Muscle layer of duodenum (tissue), 2 donors: ENCODE results near the gene SMIM11.
"Not testable (repeated sequence)": the region's sequence is repeated elsewhere in the genome, so short reads cannot be mapped to it uniquely, and the experiment has no call there.

Source experiments
- H3K27ac ChIP-seq: one replicate; pipeline ENCODE4 v1.7.0; 2013; ENCODE audit warnings: mild to moderate bottlenecking, low read length
- H3K27me3 ChIP-seq: one replicate; pipeline ENCODE4 v1.7.0; 2013; ENCODE audit warnings: low read depth, mild to moderate bottlenecking, control low read depth, low read length
- H3K36me3 ChIP-seq, 2 donors: one replicate each; pipeline ENCODE4 v1.7.0; 2013; ENCODE audit warnings: low read length in 2 of 2, control low read depth in 1 of 2, mild to moderate bottlenecking in 1 of 2; ENCODE audit not compliant: insufficient read depth in 2 of 2, control insufficient read depth in 1 of 2
- H3K4me1 ChIP-seq, 2 donors: one replicate each; pipeline ENCODE4 v1.7.0; 2013; ENCODE audit warnings: low read length in 2 of 2, mild to moderate bottlenecking in 2 of 2, control low read depth in 1 of 2, moderate library complexity in 1 of 2; ENCODE audit not compliant: insufficient read depth in 2 of 2, control insufficient read depth in 1 of 2
- H3K4me3 ChIP-seq, 2 donors: one replicate each; pipeline ENCODE4 v1.7.0; 2013; ENCODE audit warnings: low read length in 2 of 2, low read depth in 1 of 2, mild to moderate bottlenecking in 1 of 2
- H3K9me3 ChIP-seq, 2 donors: one replicate each; pipeline ENCODE4 v1.7.0; 2013; ENCODE audit warnings: low read length in 2 of 2, control low read depth in 1 of 2, mild to moderate bottlenecking in 1 of 2; ENCODE audit not compliant: control insufficient read depth in 1 of 2
- donor health status: healthy.

The SMIM11 gene, protein sequence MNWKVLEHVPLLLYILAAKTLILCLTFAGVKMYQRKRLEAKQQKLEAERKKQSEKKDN

GRCh38 chr21:34374940-34375618 is at the start of gene SMIM11:
TSS of gene SMIM11 (plus strand) at chr21:34375507. CDS start at chr21:34379505, 3,998 bp downstream.
- not testable (repeated sequence) for H3K27me3 ChIP-seq, H3K36me3 ChIP-seq, H3K9me3 ChIP-seq, H3K4me3 ChIP-seq, H3K4me1 ChIP-seq, H3K27ac ChIP-seq

- no peaks in the 10 kb centered on the region for H3K36me3 ChIP-seq
- H3K4me3 ChIP-seq, result no peak overlapping the region
- H3K4me1 ChIP-seq, result peaks cover 0 to 2% of the 10 kb centered on the region in 2 donors
- H3K27ac ChIP-seq, result no peak overlapping the region
- H3K9me3 ChIP-seq, result no peaks in the 10 kb centered on the region
- H3K27me3 ChIP-seq, result no peaks in the 10 kb centered on the region
Measured at GRCh38 chr21:34330055-34330454, 45.3 kb upstream of the SMIM11 start.

- H3K36me3 ChIP-seq, result no peaks in the 10 kb centered on the region
Measured at GRCh38 chr21:34331726-34332125, 43.6 kb upstream of the SMIM11 start.

GRCh38 chr21:34332347-34332746 is 43.0 kb upstream of the SMIM11 start:
- Histone ChIP-seq H3K36me3 (no peaks in the 10 kb centered on the region), H3K27ac (no peak overlapping the region), H3K27me3 (no peaks in the 10 kb centered on the region), H3K9me3 (no peaks in the 10 kb centered on the region), H3K4me3 (no peak overlapping the region), H3K4me1 (peaks cover 0 to 11% of the 10 kb centered on the region in 2 donors)

More at GRCh38 chr21:34331726-34332125, 43.6 kb upstream of the SMIM11 start:
- H3K4me3 ChIP-seq, result no peak overlapping the region
- peaks cover 0 to 11% of the 10 kb centered on the region in 2 donors for H3K4me1 ChIP-seq
- H3K9me3 ChIP-seq, result no peaks in the 10 kb centered on the region
- no peaks in the 10 kb centered on the region for H3K27me3 ChIP-seq
- H3K27ac ChIP-seq, result no peak overlapping the region

- Histone ChIP-seq H3K4me3 (no peak overlapping the region), H3K36me3 (no peaks in the 10 kb centered on the region), H3K27ac (no peak overlapping the region), H3K4me1 (peaks cover 0 to 11% of the 10 kb centered on the region in 2 donors), H3K9me3 (no peaks in the 10 kb centered on the region), H3K27me3 (no peaks in the 10 kb centered on the region)
Measured at GRCh38 chr21:34333121-34333739, 42.1 kb upstream of the SMIM11 start.

GRCh38 chr21:34335316-34335715 is 40.0 kb upstream of the SMIM11 start:
- Histone ChIP-seq H3K4me3 (no peak overlapping the region), H3K36me3 (no peaks in the 10 kb centered on the region), H3K4me1 (peaks cover 0 to 11% of the 10 kb centered on the region in 2 donors), H3K9me3 (no peaks in the 10 kb centered on the region), H3K27me3 (no peaks in the 10 kb centered on the region), H3K27ac (no peak overlapping the region)

- no peak overlapping the region for H3K27ac ChIP-seq
- H3K4me3 ChIP-seq, result no peak overlapping the region
- H3K9me3 ChIP-seq, result no peaks in the 10 kb centered on the region
- peaks cover 0 to 11% of the 10 kb centered on the region in 2 donors for H3K4me1 ChIP-seq
- H3K27me3 ChIP-seq, result no peaks in the 10 kb centered on the region
- no peaks in the 10 kb centered on the region for H3K36me3 ChIP-seq
Measured at GRCh38 chr21:34336245-34336644, 39.1 kb upstream of the SMIM11 start.

DNA sequence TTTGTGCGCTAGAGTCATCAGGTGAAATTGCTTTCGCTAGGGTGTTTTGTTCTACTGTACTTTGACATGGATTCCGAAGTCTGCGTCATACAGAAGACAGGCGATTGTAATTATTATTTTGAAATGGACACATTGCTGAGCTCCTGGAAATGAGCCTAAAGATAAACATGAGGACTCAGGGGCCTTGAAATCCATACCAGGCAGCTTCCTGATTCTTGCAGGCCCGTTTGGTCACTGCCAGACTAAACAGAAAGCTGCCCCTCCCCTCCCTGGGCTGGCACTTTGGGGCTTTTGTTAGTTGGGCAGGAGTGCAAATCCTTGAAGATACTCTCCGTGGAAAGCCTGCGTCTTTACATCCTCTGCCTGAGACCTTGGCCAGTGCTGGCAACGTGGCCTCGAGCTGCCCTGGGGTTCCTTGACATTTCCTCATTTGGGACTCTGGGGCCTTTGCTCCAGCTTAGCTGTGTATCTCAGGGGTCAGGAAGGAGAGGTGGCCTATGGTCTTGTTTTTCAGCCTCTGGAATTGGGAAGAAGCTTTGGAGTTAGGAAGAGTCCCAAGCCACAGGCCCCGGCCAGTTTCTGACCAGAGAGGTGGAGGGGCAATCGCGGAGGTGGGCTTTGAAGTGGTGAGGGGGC is 38.4 kb upstream of the SMIM11 start:
- H3K27me3 ChIP-seq, result no peaks in the 10 kb centered on the region
- no peak overlapping the region for H3K27ac ChIP-seq
- H3K4me1 ChIP-seq, result peaks cover 0 to 11% of the 10 kb centered on the region in 2 donors
- H3K36me3 ChIP-seq, result no peaks in the 10 kb centered on the region
- no peak overlapping the region for H3K4me3 ChIP-seq
- H3K9me3 ChIP-seq, result no peaks in the 10 kb centered on the region

DNA sequence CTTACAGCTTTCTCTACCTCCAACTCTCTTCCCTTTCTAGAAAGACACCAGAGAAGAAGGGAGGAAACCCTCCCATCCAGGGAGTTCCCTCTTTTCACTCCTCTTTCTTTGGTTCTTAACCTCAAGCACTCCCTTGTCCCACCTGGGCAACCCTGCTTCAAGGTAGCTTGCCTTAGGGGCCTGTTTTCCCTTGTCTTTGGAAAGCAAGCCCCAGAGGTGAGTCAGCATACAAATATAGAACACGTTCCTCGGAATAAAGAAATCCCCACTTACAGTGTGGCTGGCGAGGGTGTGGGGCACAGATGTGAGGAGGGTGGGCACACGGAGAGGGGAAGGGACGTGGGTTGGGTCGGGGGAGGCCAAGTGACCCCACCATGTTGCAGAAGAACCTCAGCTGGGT is 37.6 kb upstream of the SMIM11 start:
- no peaks in the 10 kb centered on the region for H3K36me3 ChIP-seq
- H3K27me3 ChIP-seq, result no peaks in the 10 kb centered on the region
- no peaks in the 10 kb centered on the region for H3K9me3 ChIP-seq
- no peak overlapping the region for H3K27ac ChIP-seq
- H3K4me1 ChIP-seq, result peaks cover 0 to 11% of the 10 kb centered on the region in 2 donors
- H3K4me3 ChIP-seq, result no peak overlapping the region

GRCh38 chr21:34338226-34338625 is 37.1 kb upstream of the SMIM11 start:
- Histone ChIP-seq H3K4me3 (no peak overlapping the region), H3K36me3 (no peaks in the 10 kb centered on the region), H3K9me3 (no peaks in the 10 kb centered on the region), H3K27ac (no peak overlapping the region), H3K27me3 (no peaks in the 10 kb centered on the region), H3K4me1 (peaks cover 0 to 11% of the 10 kb centered on the region in 2 donors)

DNA sequence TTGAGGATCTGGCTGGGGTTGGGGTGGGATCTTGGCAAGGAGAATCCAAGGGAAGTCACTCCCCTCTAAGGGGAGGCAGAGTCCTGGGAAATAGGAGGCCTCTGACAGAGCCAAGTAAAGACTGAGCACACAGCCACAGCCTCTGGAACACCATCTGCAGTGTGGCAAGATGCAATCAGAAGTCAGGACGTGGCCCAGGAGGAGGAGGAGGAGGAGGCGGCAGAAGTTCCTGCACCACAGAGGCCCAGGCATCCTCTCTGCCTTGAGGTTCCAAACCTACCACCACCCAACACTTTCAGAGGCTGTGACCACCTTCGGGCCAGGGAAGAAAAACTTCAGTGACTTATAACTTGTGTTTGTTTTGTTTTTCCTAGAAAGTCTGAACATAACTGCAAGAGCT is 35.2 kb upstream of the SMIM11 start:
- peaks cover 0 to 9% of the 10 kb centered on the region in 2 donors for H3K4me1 ChIP-seq
- H3K4me3 ChIP-seq, result no peak overlapping the region
- H3K27ac ChIP-seq, result no peak overlapping the region
- no peaks in the 10 kb centered on the region for H3K27me3 ChIP-seq
- H3K9me3 ChIP-seq, result no peaks in the 10 kb centered on the region
- H3K36me3 ChIP-seq, result no peaks in the 10 kb centered on the region
